ENCODE measurements around the gene ADGRA1.

The ADGRA1 gene

GRCh38 chr10:133140417-133141143 lies 52.9 kb downstream of the ADGRA1 start:
- TF ChIP-seq CTCF (conservative IDR thresholded peaks at IDR 0.05; ENCODE audit: low read depth) = no peak
- DNase-seq (ENCODE audit: low spot score) = no peak
- CTCF ChIA-PET = interaction anchor here (1.4 kb wide), 1 partner anchor 86 kb away, joined by 8 read pairs; no protein-coding TSS in a partner anchor
- H3K27ac ChIP-seq = no peak overlapping the region
- POLR2A ChIA-PET (ENCODE audit: low non-redundant PET) = no interaction called here

- DNase-seq (ENCODE audit: low spot score) = no peak
- ChIA-PET CTCF (interaction anchor here (0.6 to 1.4 kb wide), 3 partner anchors 85 to 133 kb away, joined by 3 to 8 read pairs (median 4); no protein-coding TSS in a partner anchor), POLR2A (ENCODE audit: low non-redundant PET) (no interaction called here)
- H3K27ac ChIP-seq = no peak overlapping the region
- TF ChIP-seq CTCF (conservative IDR thresholded peaks at IDR 0.05; ENCODE audit: low read depth) = no peak
Measured at GRCh38 chr10:133141144-133141957, 53.6 kb downstream of the ADGRA1 start.

- no peak for TF ChIP-seq CTCF (conservative IDR thresholded peaks at IDR 0.05; ENCODE audit: low read depth)
- ChIA-PET POLR2A (ENCODE audit: low non-redundant PET) (no interaction called here), CTCF (interaction anchor here (0.6 kb wide), 2 partner anchors 112 to 132 kb away, joined by 3 to 4 read pairs; no protein-coding TSS in a partner anchor)
- DNase-seq (ENCODE audit: low spot score) = no peak
- H3K27ac ChIP-seq = no peak overlapping the region
Measured at GRCh38 chr10:133141958-133142340, 54.2 kb downstream of the ADGRA1 start.

- no peak for TF ChIP-seq CTCF (conservative IDR thresholded peaks at IDR 0.05; ENCODE audit: low read depth)
- DNase-seq (ENCODE audit: low spot score) = no peak
- ChIA-PET CTCF (interaction anchor here (1.1 to 3.9 kb wide), 4 partner anchors 18 to 165 kb away, joined by 3 to 29 read pairs (median 8); partner anchors contain the start of gene KNDC1), POLR2A (ENCODE audit: low non-redundant PET) (interaction anchor here (0.6 kb wide), 1 partner anchor 61 kb away, joined by 3 read pairs; no protein-coding TSS in a partner anchor)
- H3K27ac ChIP-seq = no peak overlapping the region
Measured at GRCh38 chr10:133142523-133143199, 54.9 kb downstream of the ADGRA1 start.

- H3K27ac ChIP-seq = no peak overlapping the region
- no peak for TF ChIP-seq CTCF (conservative IDR thresholded peaks at IDR 0.05; ENCODE audit: low read depth)
- DNase-seq (ENCODE audit: low spot score) = no peak
- POLR2A ChIA-PET (ENCODE audit: low non-redundant PET) = interaction anchor here (0.6 kb wide), 1 partner anchor 61 kb away, joined by 3 read pairs; no protein-coding TSS in a partner anchor
- CTCF ChIA-PET = interaction anchor here (0.6 to 3.9 kb wide), 15 partner anchors 9 to 278 kb away, joined by 3 to 29 read pairs (median 3); partner anchors contain the start of gene KNDC1
Measured at GRCh38 chr10:133143200-133143533, 55.4 kb downstream of the ADGRA1 start.

GRCh38 chr10:133143546-133143945 lies 55.8 kb downstream of the ADGRA1 start:
- no peak for TF ChIP-seq CTCF (conservative IDR thresholded peaks at IDR 0.05; ENCODE audit: low read depth)
- DNase-seq (ENCODE audit: low spot score) = no peak
- ChIA-PET CTCF (interaction anchor here (0.6 to 3.9 kb wide), 16 partner anchors 10 to 279 kb away, joined by 3 to 29 read pairs (median 3); partner anchors contain the start of gene KNDC1), POLR2A (ENCODE audit: low non-redundant PET) (no interaction called here)
- H3K27ac ChIP-seq = no peak overlapping the region
